ENCODE results near the gene NDUFS2. TPM values are rescaled to one million over a fixed set of nuclear protein-coding genes. Genes with fewer than 3 reads are reported as not detected.
A peak's percentile ranks its signal among the peaks of the same experiment; 100 is the strongest.

Gene NDUFS2
- 104 and 124 TPM in 2 replicates for total RNA-seq

GRCh38 chr1:161201836-161202712, at the start of gene NDUFS2:
Gene NDUFS2 (plus strand): TSS chr1:161202367. CDS start chr1:161202386, 19 bp downstream.
- peak; percentile 39 for TF ChIP-seq CTCF (conservative IDR thresholded peaks at IDR 0.05; ENCODE audit: low read depth, low read length)
- DNase-seq (ENCODE audit: low read depth), result peak; percentile 87
- H3K4me3 ChIP-seq (ENCODE audit: low read depth, low read length), result peak within 1 kb of the TSS; percentile 88

- TF ChIP-seq CTCF (conservative IDR thresholded peaks at IDR 0.05; ENCODE audit: low read depth, low read length), result no peak
- no peak for DNase-seq (ENCODE audit: low read depth)
Measured at GRCh38 chr1:161153176-161153575, 49.0 kb upstream of the NDUFS2 start.

GRCh38 chr1:161153682-161154337, 48.4 kb upstream of the NDUFS2 start, which contains the start of gene UFC1:
Gene UFC1 (plus strand): TSS chr1:161153978. CDS start chr1:161153998, 20 bp downstream.
- DNase-seq (ENCODE audit: low read depth), result peak; percentile 78
- no peak for TF ChIP-seq CTCF (conservative IDR thresholded peaks at IDR 0.05; ENCODE audit: low read depth, low read length)
- peak within 1 kb of the TSS; percentile 71 for H3K4me3 ChIP-seq (ENCODE audit: low read depth, low read length)

More at GRCh38 chr1:161153176-161153575, 49.0 kb upstream of the NDUFS2 start:
- H3K4me3 ChIP-seq (ENCODE audit: low read depth, low read length), result peak overlapping the region; percentile 71

- DNase-seq (ENCODE audit: low read depth), result no peak
- H3K4me3 ChIP-seq (ENCODE audit: low read depth, low read length), result no peak overlapping the region
- TF ChIP-seq CTCF (conservative IDR thresholded peaks at IDR 0.05; ENCODE audit: low read depth, low read length), result no peak
Measured at GRCh38 chr1:161157867-161158266, 44.3 kb upstream of the NDUFS2 start.

- no peak for TF ChIP-seq CTCF (conservative IDR thresholded peaks at IDR 0.05; ENCODE audit: low read depth, low read length)
- DNase-seq (ENCODE audit: low read depth), result no peak
- H3K4me3 ChIP-seq (ENCODE audit: low read depth, low read length), result peak overlapping the region; percentile 75
Measured at GRCh38 chr1:161158316-161159010, 43.7 kb upstream of the NDUFS2 start.

GRCh38 chr1:161159087-161159912, 42.9 kb upstream of the NDUFS2 start, which contains the start of gene USP21:
Gene USP21 (plus strand): TSS chr1:161159500. CDS start chr1:161160641, 1,141 bp downstream.
- peak within 1 kb of the TSS; percentile 75 for H3K4me3 ChIP-seq (ENCODE audit: low read depth, low read length)
- peak; percentile 46 for TF ChIP-seq CTCF (conservative IDR thresholded peaks at IDR 0.05; ENCODE audit: low read depth, low read length)
- peak; percentile 37 for DNase-seq (ENCODE audit: low read depth)

Data from epithelial cell of proximal tubule (primary cell).